GM21381 (cell line): Measurements from ENCODE around the gene MUS81.
A peak's percentile ranks its signal among the peaks of the same experiment; 100 is the strongest.

Source experiments
- ATAC-seq: cut with Tn5 transposase; IDR thresholded peaks from one replicate; pipeline ENCODE4 v1.9.1; 2021; ENCODE audit warnings: mild to moderate bottlenecking, moderate library complexity; ENCODE audit not compliant: unreplicated experiment

The MUS81 gene

DNA sequence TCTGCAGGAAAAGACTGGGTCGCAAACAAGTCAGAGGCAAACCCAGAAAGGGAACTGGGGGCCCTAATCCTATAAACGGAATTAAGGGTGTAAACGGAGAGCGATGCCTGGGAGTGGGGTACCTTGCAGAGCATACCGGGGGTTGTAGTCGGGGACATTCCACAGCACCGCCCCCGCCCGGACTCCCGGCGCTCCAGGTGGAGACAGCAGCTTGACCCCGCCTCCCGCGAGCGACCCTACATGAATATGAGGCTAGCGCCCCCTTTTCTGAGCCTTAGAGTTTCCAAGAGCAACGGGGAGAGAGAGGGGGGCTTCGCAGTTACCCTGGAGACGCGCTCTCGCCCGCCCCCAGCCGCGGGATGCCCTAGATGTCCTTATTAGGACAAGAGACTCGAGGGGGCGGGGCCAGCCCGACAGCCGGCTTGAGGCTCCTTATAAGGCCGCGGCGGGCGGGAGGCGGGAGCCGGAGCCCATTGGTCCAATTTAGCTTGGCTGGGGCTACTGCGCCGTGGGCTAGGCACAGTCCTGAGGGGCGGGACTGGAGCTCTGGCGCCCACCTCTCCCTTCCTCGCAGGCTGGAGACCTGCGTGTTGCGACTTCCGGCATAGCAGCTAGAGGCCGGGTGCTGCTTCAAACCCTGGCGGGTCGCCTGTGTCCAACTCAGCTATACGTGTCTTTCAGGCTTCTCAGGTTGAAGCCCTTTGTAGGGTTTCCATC lies 980 bp upstream of the MUS81 start:
- peak; percentile 49 for ATAC-seq

GRCh38 chr11:65859812-65860277 lies 388 bp upstream of the MUS81 start:
- no peak for ATAC-seq

- no peak for ATAC-seq
Measured at GRCh38 chr11:65861165-65861505, 902 bp downstream of the MUS81 start.

GRCh38 chr11:65861533-65862183 lies 1.4 kb downstream of the MUS81 start:
- no peak for ATAC-seq

GRCh38 chr11:65862191-65862735 lies 2.0 kb downstream of the MUS81 start:
- no peak for ATAC-seq

DNA sequence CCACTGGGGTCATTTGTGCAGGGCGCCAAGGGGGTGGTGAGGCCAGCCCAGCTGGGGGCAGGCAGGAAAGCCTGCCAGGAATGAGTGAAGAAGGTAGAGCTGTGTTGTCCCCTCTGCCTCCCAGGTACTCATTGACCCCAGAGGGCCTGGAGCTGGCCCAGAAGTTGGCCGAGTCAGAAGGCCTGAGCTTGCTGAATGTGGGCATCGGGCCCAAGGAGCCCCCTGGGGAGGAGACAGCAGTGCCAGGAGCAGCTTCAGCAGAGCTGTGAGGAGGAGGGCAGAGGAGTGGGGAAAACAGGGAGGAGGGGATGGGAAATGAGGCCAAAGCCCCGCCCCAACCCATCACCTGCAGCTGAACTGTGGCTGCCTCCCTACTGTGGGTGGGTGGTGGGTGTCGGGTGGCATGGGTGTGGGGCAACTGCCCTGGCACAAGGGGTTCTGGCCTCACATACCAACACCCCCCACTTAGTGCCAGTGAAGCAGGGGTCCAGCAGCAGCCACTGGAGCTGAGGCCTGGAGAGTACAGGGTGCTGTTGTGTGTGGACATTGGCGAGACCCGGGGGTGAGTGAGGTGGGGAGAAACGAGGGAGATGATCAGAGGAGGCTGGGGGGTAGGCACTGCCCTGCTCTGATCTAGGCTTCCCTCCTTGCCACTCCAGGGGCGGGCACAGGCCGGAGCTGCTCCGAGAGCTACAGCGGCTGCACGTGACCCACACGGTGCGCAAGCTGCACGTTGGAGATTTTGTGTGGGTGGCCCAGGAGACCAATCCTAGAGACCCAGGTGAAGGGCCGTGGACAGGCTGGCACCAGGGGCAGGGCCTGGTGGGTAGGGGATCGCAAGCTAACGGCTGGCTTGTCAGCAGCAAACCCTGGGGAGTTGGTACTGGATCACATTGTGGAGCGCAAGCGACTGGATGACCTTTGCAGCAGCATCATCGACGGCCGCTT lies 3.0 kb downstream of the MUS81 start:
- ATAC-seq = no peak

DNA sequence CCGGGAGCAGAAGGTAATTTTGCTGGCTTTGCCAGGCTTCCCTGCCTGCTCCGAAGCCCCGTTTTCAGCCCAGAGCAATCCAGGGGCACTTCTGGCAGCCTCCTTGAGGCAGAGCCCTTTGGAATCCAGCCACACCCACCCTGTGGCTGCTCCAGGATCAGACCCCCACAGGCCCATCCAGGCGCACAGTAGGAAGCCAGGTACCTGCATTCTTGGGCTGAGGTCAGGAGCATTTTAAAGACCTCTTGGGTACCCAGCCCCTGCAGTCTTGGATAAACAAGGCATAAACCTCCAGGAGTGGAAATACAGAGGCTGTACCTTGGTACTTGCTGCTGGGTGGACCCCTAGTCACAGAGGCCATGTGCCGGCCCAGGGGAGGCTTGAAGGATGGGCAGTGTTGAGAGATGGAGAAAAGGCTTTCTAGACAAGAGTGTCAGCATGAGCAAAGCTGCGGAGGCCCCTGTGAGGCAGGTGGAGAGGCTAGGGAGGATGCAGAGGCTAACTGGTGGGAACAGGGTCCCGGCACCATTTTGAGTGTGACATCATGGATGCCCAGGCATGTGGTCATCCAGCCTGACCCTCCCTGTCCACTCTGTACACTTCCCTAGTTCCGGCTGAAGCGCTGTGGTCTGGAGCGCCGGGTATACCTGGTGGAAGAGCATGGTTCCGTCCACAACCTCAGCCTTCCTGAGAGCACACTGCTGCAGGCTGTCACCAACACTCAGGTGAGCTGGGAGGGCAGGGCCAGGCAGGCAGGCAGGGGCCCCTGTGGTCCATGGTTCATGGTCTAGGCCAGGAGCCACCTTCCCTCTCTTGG lies 3.9 kb downstream of the MUS81 start:
- no peak for ATAC-seq

GRCh38 chr11:65864706-65865471 lies 4.7 kb downstream of the MUS81 start:
- no peak for ATAC-seq

DNA sequence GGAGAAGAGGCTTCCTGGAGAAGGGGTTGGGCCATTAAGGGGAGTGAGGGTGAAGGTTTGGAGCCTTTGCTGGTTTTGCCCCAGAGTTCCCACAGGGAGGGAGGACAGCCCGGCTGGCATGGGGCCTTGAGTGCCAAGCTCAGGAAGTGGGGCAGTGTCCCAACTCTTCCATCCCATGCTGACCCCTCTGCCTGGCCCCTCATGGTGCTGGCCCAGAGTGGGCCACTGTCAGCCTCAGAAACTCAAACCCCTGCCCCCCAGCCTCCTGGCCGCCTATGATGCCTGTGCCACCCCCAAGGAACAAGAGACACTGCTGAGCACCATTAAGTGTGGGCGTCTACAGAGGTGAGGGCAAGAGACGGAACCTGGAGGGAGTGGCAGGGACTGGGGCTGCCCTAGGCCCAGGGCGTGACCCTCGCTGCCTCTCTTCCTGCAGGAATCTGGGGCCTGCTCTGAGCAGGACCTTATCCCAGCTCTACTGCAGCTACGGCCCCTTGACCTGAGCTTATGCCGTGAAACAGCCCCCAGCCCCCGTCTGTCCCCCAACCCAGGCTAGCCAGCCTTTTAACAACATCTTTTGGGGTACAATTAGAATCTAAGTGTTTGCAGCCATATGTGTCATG lies 5.4 kb downstream of the MUS81 start:
- no peak for ATAC-seq

GRCh38 chr11:65866509-65867283 lies 6.5 kb downstream of the MUS81 start:
- no peak for ATAC-seq

GRCh38 chr11:65867284-65868071 lies 7.2 kb downstream of the MUS81 start:
- no peak for ATAC-seq

GRCh38 chr11:65868076-65868667 lies 7.9 kb downstream of the MUS81 start:
- no peak for ATAC-seq

GRCh38 chr11:65868907-65869306 lies 8.7 kb downstream of the MUS81 start:
- ATAC-seq = no peak

GRCh38 chr11:65869643-65870306 lies 9.5 kb downstream of the MUS81 start:
- no peak for ATAC-seq

- ATAC-seq = no peak
Measured at GRCh38 chr11:65870307-65870658, 10.1 kb downstream of the MUS81 start.

GRCh38 chr11:65870706-65871681 lies 10.8 kb downstream of the MUS81 start:
- no peak for ATAC-seq
